ENCODE measurements around the gene CCNDBP1.

Gene CCNDBP1

DNA sequence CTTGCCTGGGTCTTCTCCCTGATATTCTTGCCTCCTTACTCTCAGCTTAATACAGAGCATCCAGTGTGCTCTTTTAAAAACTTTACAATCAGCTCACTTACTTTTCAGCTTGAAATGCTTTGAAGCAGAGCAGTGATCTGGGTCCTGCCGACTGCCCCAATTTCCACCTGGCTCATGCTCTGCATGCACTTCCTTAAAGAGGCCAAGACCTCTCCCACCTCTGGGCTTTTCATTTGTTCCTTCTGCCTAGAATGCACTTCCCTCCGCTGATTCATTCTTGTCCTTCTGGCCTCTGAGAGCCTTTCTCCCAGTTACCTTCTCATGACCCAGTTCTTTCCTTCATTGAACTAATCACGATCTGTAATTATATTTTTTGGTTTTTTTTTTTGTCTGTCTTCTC lies 1.9 kb upstream of the CCNDBP1 start:
- Histone ChIP-seq H3K36me3 (replicated peaks; ENCODE audit: low read depth, low read length) (peaks cover 21% of the 10 kb centered on the region), H3K27me3 (ENCODE audit: low read depth, low read length) (no peaks in the 10 kb centered on the region), H4K20me1 (ENCODE audit: insufficient read depth, low read length) (no peaks in the 10 kb centered on the region), H3K9ac (ENCODE audit: low read length) (no peak overlapping the region), H3K79me2 (ENCODE audit: low read length) (peaks cover 11% of the 10 kb centered on the region), H3K4me1 (ENCODE audit: low read length) (peaks cover 5% of the 10 kb centered on the region), H3K9me3 (ENCODE audit: insufficient read depth, low read length) (no peaks in the 10 kb centered on the region), H3K4me2 (ENCODE audit: low read length) (no peak overlapping the region), H3K4me3 (ENCODE audit: low read length) (no peak overlapping the region), H3K27ac (ENCODE audit: low read length) (no peak overlapping the region), H2AFZ (ENCODE audit: low read depth, low read length) (no peak overlapping the region)
- TF ChIP-seq, protein P1, sequence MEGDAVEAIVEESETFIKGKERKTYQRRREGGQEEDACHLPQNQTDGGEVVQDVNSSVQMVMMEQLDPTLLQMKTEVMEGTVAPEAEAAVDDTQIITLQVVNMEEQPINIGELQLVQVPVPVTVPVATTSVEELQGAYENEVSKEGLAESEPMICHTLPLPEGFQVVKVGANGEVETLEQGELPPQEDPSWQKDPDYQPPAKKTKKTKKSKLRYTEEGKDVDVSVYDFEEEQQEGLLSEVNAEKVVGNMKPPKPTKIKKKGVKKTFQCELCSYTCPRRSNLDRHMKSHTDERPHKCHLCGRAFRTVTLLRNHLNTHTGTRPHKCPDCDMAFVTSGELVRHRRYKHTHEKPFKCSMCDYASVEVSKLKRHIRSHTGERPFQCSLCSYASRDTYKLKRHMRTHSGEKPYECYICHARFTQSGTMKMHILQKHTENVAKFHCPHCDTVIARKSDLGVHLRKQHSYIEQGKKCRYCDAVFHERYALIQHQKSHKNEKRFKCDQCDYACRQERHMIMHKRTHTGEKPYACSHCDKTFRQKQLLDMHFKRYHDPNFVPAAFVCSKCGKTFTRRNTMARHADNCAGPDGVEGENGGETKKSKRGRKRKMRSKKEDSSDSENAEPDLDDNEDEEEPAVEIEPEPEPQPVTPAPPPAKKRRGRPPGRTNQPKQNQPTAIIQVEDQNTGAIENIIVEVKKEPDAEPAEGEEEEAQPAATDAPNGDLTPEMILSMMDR (IDR thresholded peaks at IDR 0.05; ENCODE audit: low read depth, low read length): no peak
- TF ChIP-seq EZH2phosphoT487 (IDR thresholded peaks at IDR 0.05; ENCODE audit: low read depth): no peak

DNA sequence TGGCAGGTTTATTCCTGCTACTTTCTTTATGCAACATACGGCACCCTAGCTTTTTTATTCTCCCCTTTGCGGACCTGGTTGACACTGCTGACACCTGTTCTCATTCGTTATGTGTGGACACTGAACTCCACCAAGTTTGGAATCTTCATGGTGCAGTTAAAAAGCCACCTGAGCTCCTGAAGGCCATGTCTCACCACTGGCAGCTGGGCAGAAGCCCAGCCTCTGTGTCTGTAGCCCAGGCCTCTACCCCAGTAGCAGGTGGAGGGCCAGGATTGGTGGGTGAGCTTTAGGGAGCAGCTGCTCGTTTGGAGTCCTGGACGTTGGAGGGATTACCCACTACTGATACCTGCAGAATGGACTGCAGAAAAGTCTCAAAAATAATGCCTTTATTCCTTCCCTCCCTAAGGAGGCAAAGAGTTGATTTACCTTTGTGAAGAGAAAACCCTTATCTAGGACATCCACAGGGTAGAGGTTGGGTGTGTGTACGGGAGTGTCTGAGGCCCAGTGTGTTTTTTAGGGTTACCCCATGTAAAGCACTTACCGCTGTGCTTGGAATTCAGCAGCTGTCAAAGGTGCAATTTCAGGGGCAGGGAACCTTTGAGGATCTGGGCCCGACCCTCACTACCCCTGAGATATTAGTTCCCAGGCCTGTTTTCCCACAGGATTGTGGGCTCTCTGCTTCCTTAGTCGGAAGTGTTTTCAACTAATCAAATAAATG lies 637 bp upstream of the CCNDBP1 start:
- no peaks in the 10 kb centered on the region for H3K9me3 ChIP-seq (ENCODE audit: insufficient read depth, low read length)
- peak overlapping the region; percentile 90; the same call in 1 of the 2 replicates for H3K4me3 ChIP-seq (ENCODE audit: low read length)
- peak overlapping the region; percentile 28 for H3K27ac ChIP-seq (ENCODE audit: low read length)
- H3K36me3 ChIP-seq (replicated peaks; ENCODE audit: low read depth, low read length): peaks cover 13% of the 10 kb centered on the region
- no peak overlapping the region for H3K4me2 ChIP-seq (ENCODE audit: low read length)
- no peak overlapping the region for H2AFZ ChIP-seq (ENCODE audit: low read depth, low read length)
- no peaks in the 10 kb centered on the region for H4K20me1 ChIP-seq (ENCODE audit: insufficient read depth, low read length)
- peaks cover 11% of the 10 kb centered on the region for H3K79me2 ChIP-seq (ENCODE audit: low read length)
- no peak overlapping the region for H3K9ac ChIP-seq (ENCODE audit: low read length)
- H3K27me3 ChIP-seq (ENCODE audit: low read depth, low read length): no peaks in the 10 kb centered on the region
- H3K4me1 ChIP-seq (ENCODE audit: low read length): peaks cover 5% of the 10 kb centered on the region
- no peak for TF ChIP-seq EZH2phosphoT487 (IDR thresholded peaks at IDR 0.05; ENCODE audit: low read depth)
- TF ChIP-seq, protein P1 (IDR thresholded peaks at IDR 0.05; ENCODE audit: low read depth, low read length): no peak

- Histone ChIP-seq H4K20me1 (ENCODE audit: insufficient read depth, low read length) (no peaks in the 10 kb centered on the region), H3K9ac (ENCODE audit: low read length) (peak overlapping the region; percentile 79), H3K36me3 (replicated peaks; ENCODE audit: low read depth, low read length) (peaks cover 16% of the 10 kb centered on the region), H3K4me1 (ENCODE audit: low read length) (peaks cover 5% of the 10 kb centered on the region), H3K4me3 (ENCODE audit: low read length) (peak overlapping the region; percentile 90), H3K79me2 (ENCODE audit: low read length) (peaks cover 11% of the 10 kb centered on the region), H3K4me2 (ENCODE audit: low read length) (peak overlapping the region; percentile 88), H3K27me3 (ENCODE audit: low read depth, low read length) (no peaks in the 10 kb centered on the region), H2AFZ (ENCODE audit: low read depth, low read length) (peak overlapping the region; percentile 50), H3K9me3 (ENCODE audit: insufficient read depth, low read length) (no peaks in the 10 kb centered on the region), H3K27ac (ENCODE audit: low read length) (peak overlapping the region; percentile 68)
- no peak for TF ChIP-seq EZH2phosphoT487 (IDR thresholded peaks at IDR 0.05; ENCODE audit: low read depth)
- TF ChIP-seq, protein P1 (IDR thresholded peaks at IDR 0.05; ENCODE audit: low read depth, low read length): no peak
These were observed 775 bp downstream of the CCNDBP1 start for GRCh38 chr15:43186003-43186353.

GRCh38 chr15:43187544-43188155 lies 2.4 kb downstream of the CCNDBP1 start:
- peaks cover 24% of the 10 kb centered on the region for H3K36me3 ChIP-seq (replicated peaks; ENCODE audit: low read depth, low read length)
- H4K20me1 ChIP-seq (ENCODE audit: insufficient read depth, low read length): no peaks in the 10 kb centered on the region
- no peak for TF ChIP-seq EZH2phosphoT487 (IDR thresholded peaks at IDR 0.05; ENCODE audit: low read depth)
- TF ChIP-seq, protein P1 (IDR thresholded peaks at IDR 0.05; ENCODE audit: low read depth, low read length): peak; percentile 67
- H3K9me3 ChIP-seq (ENCODE audit: insufficient read depth, low read length): no peaks in the 10 kb centered on the region
- no peak overlapping the region for H3K4me3 ChIP-seq (ENCODE audit: low read length)
- no peak overlapping the region for H3K4me2 ChIP-seq (ENCODE audit: low read length)
- H3K27ac ChIP-seq (ENCODE audit: low read length): no peak overlapping the region
- no peak overlapping the region for H3K9ac ChIP-seq (ENCODE audit: low read length)
- H3K79me2 ChIP-seq (ENCODE audit: low read length): peaks cover 11% of the 10 kb centered on the region
- no peak overlapping the region for H2AFZ ChIP-seq (ENCODE audit: low read depth, low read length)
- no peaks in the 10 kb centered on the region for H3K27me3 ChIP-seq (ENCODE audit: low read depth, low read length)
- peaks cover 17% of the 10 kb centered on the region for H3K4me1 ChIP-seq (ENCODE audit: low read length)

All from OCI-LY3 (cell line).